HG03354 (cell line): ENCODE data around the gene IMMP2L.
"Not testable (repeated sequence)": the region's sequence is repeated elsewhere in the genome, so short reads cannot be mapped to it uniquely, and the experiment has no call there.

ENCODE experiments used
- ATAC-seq: cut with Tn5 transposase; IDR thresholded peaks from one replicate; pipeline ENCODE4 v1.9.1; 2021; ENCODE audit warnings: mild to moderate bottlenecking; ENCODE audit not compliant: unreplicated experiment, poor library complexity, severe bottlenecking

Gene IMMP2L

DNA sequence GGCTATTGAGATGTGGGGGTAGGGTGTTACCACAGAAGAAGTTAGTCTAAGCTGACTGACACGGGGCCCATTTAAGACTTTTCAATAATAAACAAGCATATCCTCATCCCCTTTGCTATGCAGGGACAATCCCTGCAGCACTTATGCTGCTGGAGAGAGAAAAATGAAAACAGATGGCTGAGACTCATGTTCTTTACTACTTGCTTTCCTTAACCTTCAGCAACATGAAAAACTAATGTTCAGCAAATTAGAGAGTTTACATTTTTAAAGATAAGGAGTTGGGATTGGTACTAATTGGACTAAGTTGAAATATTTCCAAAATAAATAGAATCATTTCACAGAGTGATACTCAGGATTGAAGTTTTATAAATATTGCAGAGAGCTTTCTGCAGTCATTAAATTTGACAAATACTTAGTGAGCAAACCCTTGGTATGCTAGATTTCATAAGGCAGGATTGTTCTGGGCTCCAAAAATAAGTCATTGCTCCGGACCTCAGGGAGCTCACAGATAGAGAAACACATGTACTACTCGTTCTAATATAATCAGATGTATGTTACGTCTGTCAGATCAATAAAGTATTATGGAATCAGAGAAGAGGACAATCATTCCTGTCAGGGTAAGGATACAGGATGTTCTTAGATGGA is 618.5 kb downstream of the IMMP2L start:
- no peak for ATAC-seq

DNA sequence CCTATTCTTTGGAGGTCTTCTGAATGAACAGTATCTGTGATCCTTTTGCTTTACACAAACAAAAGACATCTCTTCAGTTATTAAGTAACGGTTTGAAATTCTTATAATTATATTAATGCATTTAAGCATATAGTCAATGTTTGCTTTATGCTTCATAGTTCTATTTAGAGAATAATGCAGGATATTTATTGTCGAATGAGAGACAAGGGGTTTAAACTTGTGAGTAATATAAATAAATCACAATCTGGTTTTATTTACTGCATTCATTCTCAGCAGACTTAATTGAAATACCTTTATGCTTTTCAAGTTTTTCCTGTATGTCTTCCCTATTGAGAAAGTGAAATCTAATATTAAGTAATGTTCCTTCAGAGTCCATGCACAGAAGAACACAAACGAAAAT is 620.9 kb downstream of the IMMP2L start:
- no peak for ATAC-seq

DNA sequence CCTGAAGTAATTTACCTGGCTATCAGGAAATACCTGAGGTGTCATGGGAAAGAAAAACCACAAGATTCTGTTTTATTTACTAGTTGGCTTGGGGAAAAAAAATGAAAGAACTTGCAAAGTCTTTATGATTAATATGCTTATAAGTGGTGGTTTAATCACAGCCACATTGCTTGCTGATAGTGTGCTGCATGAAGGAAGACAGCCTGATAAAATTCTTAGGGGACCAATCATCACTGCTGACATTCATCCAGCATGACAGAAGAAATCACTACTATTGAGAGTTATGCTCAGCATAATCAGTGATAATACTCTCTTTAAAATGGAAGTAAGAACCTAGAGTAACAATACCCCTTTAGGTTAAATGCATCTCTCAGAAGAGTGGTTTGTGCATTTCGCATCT is 621.5 kb downstream of the IMMP2L start:
- ATAC-seq: no peak

DNA sequence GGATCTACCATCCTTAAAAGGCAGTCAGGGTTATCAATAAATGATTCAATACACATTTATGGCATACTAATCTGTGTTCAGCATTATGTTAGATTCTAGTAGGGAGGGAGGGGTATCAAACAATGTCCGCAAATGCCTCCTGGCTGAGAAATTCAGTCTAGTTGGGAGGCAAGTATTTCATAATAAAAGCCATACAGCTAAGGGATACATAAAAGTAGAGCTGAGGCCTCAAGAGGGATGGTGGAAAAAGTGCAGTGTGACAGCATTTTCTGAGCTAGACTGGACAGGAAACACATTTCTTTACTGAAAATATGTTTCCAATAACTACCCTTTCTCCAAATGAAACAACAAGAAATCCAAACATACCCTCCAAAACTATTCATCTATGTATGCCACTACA is 624.1 kb downstream of the IMMP2L start:
- ATAC-seq: no peak

- ATAC-seq: not testable (repeated sequence)
Measured at GRCh38 chr7:110936665-110937064, 625.6 kb downstream of the IMMP2L start.

DNA sequence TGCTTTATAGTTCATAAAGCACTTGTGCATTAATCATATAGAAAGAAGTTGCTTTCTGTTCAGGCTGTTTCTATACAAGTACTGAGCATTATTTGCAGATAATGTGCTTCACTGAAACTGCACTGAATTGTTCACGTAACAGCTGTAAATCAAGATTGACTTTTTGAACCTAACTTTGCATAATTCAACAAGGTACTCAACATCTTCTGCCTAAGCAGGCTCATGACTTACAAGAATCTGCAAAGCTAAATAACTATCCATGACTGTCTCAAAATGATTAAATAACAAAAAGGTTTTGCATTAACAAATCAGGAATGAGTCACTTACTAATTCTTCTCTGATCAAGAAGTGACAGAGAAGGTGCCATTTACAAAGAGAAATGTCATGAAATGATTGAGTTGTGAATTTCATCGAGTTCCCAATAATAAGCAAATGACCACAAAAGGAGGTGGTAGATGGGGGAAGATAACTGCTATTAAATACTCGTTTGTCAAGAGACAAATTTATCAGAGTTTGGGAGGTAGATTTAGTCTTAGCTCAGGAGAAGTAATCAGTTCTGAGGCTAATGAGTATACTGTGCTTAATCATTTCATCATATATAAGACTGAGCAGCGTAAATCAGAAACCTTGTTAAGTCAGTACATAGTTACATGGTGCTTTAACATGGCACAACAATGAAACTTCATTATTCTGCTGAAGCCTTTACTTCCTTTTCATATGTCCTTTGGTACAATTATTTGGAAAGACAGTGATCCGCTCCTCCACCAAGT is 632.6 kb downstream of the IMMP2L start:
- ATAC-seq: no peak

DNA sequence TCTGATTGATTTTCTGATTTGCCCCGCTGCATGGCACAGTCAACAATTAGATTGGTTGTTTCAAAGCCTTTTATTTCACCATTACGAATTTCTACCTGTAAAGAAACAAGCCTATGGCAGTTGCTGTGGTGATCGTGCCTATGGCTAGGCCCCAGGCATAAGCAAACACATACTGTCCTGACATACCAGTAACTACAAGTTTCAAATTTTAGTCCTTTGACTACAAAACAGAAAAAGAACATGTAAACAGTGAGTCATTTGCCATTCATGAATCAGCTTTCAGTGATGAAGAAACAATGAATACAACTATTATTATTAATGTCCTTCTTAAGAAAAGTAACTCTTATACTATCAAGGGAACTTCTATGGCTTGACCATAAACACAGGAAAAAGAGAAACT is 639.4 kb downstream of the IMMP2L start:
- no peak for ATAC-seq

- no peak for ATAC-seq
Measured at GRCh38 chr7:110921595-110922151, 640.6 kb downstream of the IMMP2L start.

- peak; percentile 88 for ATAC-seq
Measured at GRCh38 chr7:110918949-110919548, 643.2 kb downstream of the IMMP2L start.

DNA sequence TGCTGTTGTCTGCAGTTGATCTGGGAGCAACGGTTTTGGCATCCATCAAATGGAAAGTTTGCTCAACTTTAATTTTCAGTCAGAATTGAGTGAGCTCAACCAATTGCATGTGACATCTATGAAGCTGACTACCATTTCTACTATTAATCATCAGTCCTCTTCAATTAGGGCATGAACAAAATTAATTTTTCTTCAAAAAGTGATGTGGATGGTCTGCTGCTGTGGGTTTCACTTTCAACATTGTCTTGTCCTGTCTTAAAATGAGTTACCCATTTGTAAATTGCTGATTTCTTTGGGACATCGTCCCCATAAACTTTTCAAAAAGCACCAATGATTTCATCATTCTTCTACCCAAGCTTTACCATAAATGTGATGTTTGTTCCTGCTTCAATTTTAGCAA is 648.0 kb downstream of the IMMP2L start:
- ATAC-seq: no peak

GRCh38 chr7:110911632-110912031 is 650.7 kb downstream of the IMMP2L start:
- ATAC-seq: no peak

GRCh38 chr7:110909117-110909516 is 653.2 kb downstream of the IMMP2L start:
- no peak for ATAC-seq

- ATAC-seq: no peak
Measured at GRCh38 chr7:110905773-110906566, 656.3 kb downstream of the IMMP2L start.

DNA sequence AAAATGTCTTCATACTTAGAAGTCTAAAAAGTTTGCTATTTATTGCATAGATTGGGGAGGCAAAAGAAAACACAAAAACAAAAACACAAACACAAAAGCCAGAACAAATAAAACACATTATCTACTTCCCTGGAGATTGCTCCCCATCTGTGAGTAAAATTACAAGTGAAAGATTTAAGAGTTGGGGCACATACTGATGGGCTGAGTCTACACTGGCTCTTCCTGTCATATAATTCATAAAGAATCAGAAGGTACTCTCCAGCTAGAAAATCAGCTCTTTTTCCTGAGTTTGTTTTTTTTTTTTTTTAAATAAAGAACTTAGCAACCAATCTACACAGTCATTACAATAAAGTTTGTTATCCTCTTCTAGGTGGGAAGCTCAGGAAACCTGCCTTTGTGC is 663.8 kb downstream of the IMMP2L start:
- no peak for ATAC-seq

DNA sequence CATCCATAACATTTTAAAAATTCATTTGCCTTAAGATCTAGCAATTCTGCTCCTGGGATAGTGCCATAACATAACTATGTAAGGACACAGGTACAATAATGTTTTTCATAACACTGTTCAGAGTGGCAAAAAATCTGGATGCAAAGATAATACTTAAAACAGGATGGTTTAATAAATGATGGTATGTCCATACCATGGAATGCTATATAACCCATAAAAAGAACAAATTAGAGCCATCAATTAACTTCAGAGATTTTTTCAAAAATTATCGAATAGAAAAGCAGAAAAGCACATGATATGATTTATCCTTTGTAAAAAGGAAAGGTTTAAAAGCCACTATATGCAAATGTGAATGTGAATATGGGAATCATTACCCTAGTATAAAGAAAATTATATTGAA is 664.8 kb downstream of the IMMP2L start:
- ATAC-seq: no peak

DNA sequence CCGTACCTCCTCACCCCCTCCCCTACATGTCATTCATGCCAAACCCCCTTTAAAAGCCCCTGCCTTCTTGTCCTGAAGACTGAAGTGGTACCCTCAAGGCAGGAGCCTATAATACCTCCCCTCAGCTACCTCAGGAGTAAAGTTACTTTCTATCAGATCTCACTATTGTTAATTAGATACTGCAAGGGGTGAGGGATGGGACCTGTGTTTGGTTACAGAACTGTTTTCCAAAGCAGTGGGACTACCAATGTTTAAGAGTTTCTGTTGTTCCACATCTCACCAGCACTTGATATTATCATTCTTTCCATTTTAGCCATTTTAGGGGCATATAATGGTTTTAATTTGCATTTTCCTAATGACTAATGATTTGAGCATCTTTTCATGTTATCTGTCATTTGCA is 668.2 kb downstream of the IMMP2L start:
- ATAC-seq: no peak

DNA sequence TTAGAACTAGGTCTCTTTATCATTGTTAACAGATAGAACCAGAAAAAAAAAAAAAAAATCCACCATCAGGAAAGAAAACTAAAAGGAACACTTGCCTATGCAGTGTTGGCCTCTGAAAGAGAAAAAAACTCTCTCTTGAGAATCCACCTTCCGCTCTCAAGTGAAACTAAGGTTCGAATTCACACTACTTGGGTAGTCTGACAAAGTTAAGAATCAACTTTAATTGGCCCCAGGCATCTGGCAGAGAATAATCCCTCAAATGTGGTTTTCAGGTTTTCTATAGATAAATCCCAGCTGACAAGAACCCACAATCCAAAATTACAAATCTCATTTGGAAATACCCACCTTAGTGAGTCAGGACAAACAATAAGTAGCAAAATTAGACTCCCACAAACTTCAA is 671.1 kb downstream of the IMMP2L start:
- ATAC-seq: no peak

DNA sequence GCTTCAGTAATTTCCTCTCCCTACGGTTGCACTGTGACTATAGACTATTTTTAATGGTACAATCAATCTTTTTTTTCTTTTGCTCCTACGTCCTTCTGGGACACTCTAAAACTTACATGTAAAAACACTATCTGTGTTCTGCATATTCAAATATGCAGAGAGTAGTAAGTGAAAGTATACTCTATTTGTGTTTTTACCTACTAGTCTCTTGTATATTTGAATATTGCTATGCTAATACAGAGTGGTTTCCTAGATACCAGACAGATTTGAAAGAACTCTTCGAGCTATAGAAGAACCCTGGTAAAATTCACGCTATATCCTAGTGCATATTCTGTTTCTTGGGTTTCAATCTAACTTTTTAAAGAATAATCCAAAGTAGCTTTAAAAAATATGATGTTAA is 672.2 kb downstream of the IMMP2L start:
- no peak for ATAC-seq

DNA sequence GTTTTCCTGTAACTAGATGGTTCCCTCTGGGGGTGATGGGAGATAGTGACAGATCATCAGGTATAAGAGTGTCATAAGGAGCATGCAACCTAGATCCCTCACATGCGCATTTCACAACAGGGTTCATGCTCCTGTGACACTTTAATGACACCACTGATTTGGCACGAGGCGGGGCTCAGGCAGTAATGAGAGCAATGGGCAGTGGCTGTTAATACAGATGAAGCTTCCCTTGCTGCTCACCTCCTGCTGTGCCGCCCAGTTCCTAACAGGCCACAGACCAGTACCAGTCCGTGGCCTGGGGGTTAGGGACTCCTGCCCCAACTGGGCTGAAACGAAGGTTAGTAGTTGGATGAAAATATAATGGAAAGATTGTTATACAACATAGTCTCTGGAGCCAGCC is 673.0 kb downstream of the IMMP2L start:
- ATAC-seq: no peak

DNA sequence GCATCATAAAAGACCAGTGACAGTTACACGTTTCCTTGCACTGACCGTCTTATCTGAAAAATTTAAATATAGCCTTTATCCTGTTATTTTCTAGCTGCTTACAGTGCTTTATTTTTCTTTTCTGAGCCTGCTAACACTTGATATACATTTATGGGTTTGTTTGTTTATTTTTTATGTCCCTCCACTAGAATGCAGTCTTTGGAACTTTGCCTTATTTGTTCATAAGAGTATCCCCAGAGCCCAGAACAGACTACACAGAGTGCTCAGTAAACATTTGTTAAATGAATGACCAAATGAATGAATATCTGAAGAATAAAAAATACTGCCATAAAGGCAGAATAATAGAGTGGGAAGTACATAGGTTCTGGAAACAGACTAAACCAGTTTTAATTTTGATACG is 673.7 kb downstream of the IMMP2L start:
- no peak for ATAC-seq
